K562 (cell line): ENCODE data around the gene RPS6KL1. TPM values are rescaled to one million over a fixed set of nuclear protein-coding genes. Genes with fewer than 3 reads are reported as not detected.

Experiments
- ATAC-seq: fragments of 200-7000 bp; cut with Tn5 transposase; 3 replicates; pipeline ENCODE4 v1.9.1; 2020; ENCODE audit warnings: moderate library complexity
- BruUV-seq: library from RNA; stranded (reverse); fragments of 400-500 nt; replicated peaks from 2 replicates; lab custom pipeline; 2021; lab: Mats Ljungman, UMichigan
- CTCF ChIA-PET: fragments of 300-600 bp; formaldehyde crosslinking; extraction: SDS; loops from one replicate; lab custom pipeline; 2021; ENCODE audit warnings: low intra/inter-chr PET ratio; lab: Yijun Ruan, JAX
- POLR2A ChIA-PET: fragments of 300-600, 350-650 bp; sonication (Branson Sonifier 250); formaldehyde crosslinking; extraction: SDS; loops from one replicate; lab custom pipeline; 2021; ENCODE audit warnings: antibody characterized with exemption, inconsistent platforms; lab: Yijun Ruan, JAX
- DNase-seq, 4 experiments: peaks; one replicate each; pipeline versions ENCODE4 v3.0.0 to v3.0.0-alpha.2; 2011 to 2018; ENCODE audit warnings: low spot score in 3 of 4, mixed read lengths in 3 of 4; ENCODE audit errors: extremely low read depth in 1 of 4
- FAIRE-seq: peaks from 2 replicates; lab custom pipeline; 2011; peaks lifted over from hg19 to GRCh38; lab: Jason Lieb, UNC
- H2AFZ ChIP-seq: 2 replicates; pipeline ENCODE4 v1.6.0; 2011; ENCODE audit warnings: low read depth, low read length, control low read depth, inconsistent platforms
- H3K27ac ChIP-seq: fragments of 200-600 bp; 3 replicates; pipeline ENCODE4 v1.8.0; 2011; ENCODE audit warnings: low read depth, mild to moderate bottlenecking, control low read depth, inconsistent platforms, low read length, moderate library complexity, mixed read lengths; ENCODE audit errors: extremely low read depth
- H3K27me3 ChIP-seq, 2 experiments: fragments of 300-600 bp in 1 of 2; 2 replicates in 1 of 2; 3 replicates in 1 of 2; pipeline versions ENCODE4 v1.6.0 to v1.8.0; 2011; ENCODE audit warnings: inconsistent platforms in 2 of 2, low read length in 2 of 2, mild to moderate bottlenecking in 1 of 2, mixed read lengths in 1 of 2, moderate library complexity in 1 of 2; ENCODE audit not compliant: control insufficient read depth in 2 of 2, insufficient read depth in 2 of 2
- H3K36me3 ChIP-seq: fragments of 300-600 bp; 3 replicates; pipeline ENCODE4 v1.8.0; 2011; ENCODE audit warnings: mild to moderate bottlenecking, low read length, inconsistent platforms; ENCODE audit not compliant: control insufficient read depth, insufficient read depth
- H3K4me1 ChIP-seq, 2 experiments: fragments of 200-600 bp in 1 of 2; replicated peaks in 1 of 2; 2 replicates in 1 of 2; 3 replicates in 1 of 2; pipeline versions ENCODE4 v1.5.1 to v1.8.0; 2011; ENCODE audit warnings: inconsistent platforms in 2 of 2, low read length in 2 of 2, mild to moderate bottlenecking in 1 of 2, mixed read lengths in 1 of 2, moderate library complexity in 1 of 2; ENCODE audit not compliant: control insufficient read depth in 2 of 2, insufficient read depth in 2 of 2
- H3K4me2 ChIP-seq: 2 replicates; pipeline ENCODE4 v1.6.1; 2011; ENCODE audit warnings: low read length, control low read depth, inconsistent platforms, mixed read lengths; ENCODE audit not compliant: insufficient read depth
- H3K4me3 ChIP-seq: fragments of 200-600 bp; sonication (generic), shearing (Covaris generic); 2 replicates; pipeline ENCODE4 v1.5.1; 2016; ENCODE audit warnings: control low read depth, inconsistent platforms
- H3K79me2 ChIP-seq: fragments of 200-600 bp; 3 replicates; pipeline ENCODE4 v1.8.0; 2011; ENCODE audit warnings: low read length, inconsistent platforms; ENCODE audit not compliant: control insufficient read depth, insufficient read depth
- H3K9ac ChIP-seq, 2 experiments: 2 replicates each; pipeline versions ENCODE4 v1.6.0 to v1.6.1; 2011; ENCODE audit warnings: low read depth in 2 of 2, low read length in 2 of 2, control low read depth in 1 of 2, inconsistent platforms in 1 of 2, mild to moderate bottlenecking in 1 of 2, mixed read lengths in 1 of 2; ENCODE audit not compliant: insufficient read depth in 1 of 2
- H3K9me1 ChIP-seq: one replicate; pipeline ENCODE4 v1.6.0; 2011; ENCODE audit warnings: inconsistent platforms, mild to moderate bottlenecking, low read length, moderate library complexity; ENCODE audit not compliant: control insufficient read depth, insufficient read depth
- H3K9me3 ChIP-seq: replicated peaks from 2 replicates; pipeline ENCODE4 v1.5.1; 2011; ENCODE audit warnings: low read depth, low read length, inconsistent platforms; ENCODE audit not compliant: control insufficient read depth, insufficient read depth
- H4K20me1 ChIP-seq: replicated peaks from 2 replicates; pipeline ENCODE4 v1.6.1; 2011; ENCODE audit warnings: low read length, inconsistent platforms, mixed read lengths; ENCODE audit not compliant: control insufficient read depth, insufficient read depth
- CAMTA2 ChIP-seq: fragments of 250-450 bp; sonication (Bioruptor Pico); conservative IDR thresholded peaks from 2 replicates; pipeline ENCODE4 v1.5.1; 2022
- CTCFL ChIP-seq: IDR thresholded peaks from 2 replicates; pipeline ENCODE4 v1.6.1; 2011; ENCODE audit warnings: borderline replicate concordance, low read depth, mild to moderate bottlenecking, moderate library complexity, low read length; ENCODE audit not compliant: insufficient read depth, poor library complexity, severe bottlenecking
- ELK3 ChIP-seq: fragments of 450-650 bp; formaldehyde crosslinking; IDR thresholded peaks from 2 replicates; pipeline ENCODE4 v1.4.0; 2020; ENCODE audit warnings: mild to moderate bottlenecking
- POLR3A ChIP-seq: IDR thresholded peaks from 2 replicates; pipeline ENCODE4 v1.6.1; 2011; ENCODE audit warnings: borderline replicate concordance, mild to moderate bottlenecking, moderate library complexity; ENCODE audit not compliant: insufficient read length, insufficient read depth; ENCODE audit errors: extremely low read depth
- PRMT5 ChIP-seq: sonication (generic); formaldehyde crosslinking; IDR thresholded peaks from 2 replicates; pipeline ENCODE4 v1.5.0; 2020; ENCODE audit warnings: missing genetic modification reagents
- SIX5 ChIP-seq, 2 experiments: IDR thresholded peaks; 2 replicates each; pipeline ENCODE4 v1.6.1; 2011; ENCODE audit warnings: low read length in 2 of 2, borderline replicate concordance in 1 of 2, low read depth in 1 of 2, mild to moderate bottlenecking in 1 of 2, moderate library complexity in 1 of 2; ENCODE audit not compliant: insufficient read depth in 1 of 2
- TAF7 ChIP-seq: fragments of 450-650 bp; IDR thresholded peaks from 2 replicates; pipeline ENCODE4 v1.6.1; 2016; ENCODE audit warnings: missing genetic modification characterization, missing compliant biosample characterization
- ZBTB8A ChIP-seq: fragments of 450-650 bp; IDR thresholded peaks from 2 replicates; pipeline ENCODE4 v1.6.1; 2018; ENCODE audit warnings: mild to moderate bottlenecking, moderate library complexity; ENCODE audit not compliant: partially characterized antibody
- ZNF584 ChIP-seq: fragments of 200-800 bp; sonication (Bioruptor generic); IDR thresholded peaks from 2 replicates; pipeline ENCODE4 v1.6.1; 2016; ENCODE audit warnings: low read depth, mild to moderate bottlenecking, missing genetic modification characterization, missing compliant biosample characterization
- WGBS: fragments of 100-300 bp; shearing (Covaris generic); methylation state at CpG from one replicate; pipeline ENCODE4 v1.1.6; 2016; ENCODE audit warnings: low coverage, mixed read lengths; ENCODE audit not compliant: insufficient coverage; ENCODE audit errors: missing lambda C conversion rate; 5-methylcytosine and 5-hydroxymethylcytosine counted together
- in situ Hi-C: fragments of 300-500 bp; cut with MboI; formaldehyde crosslinking; loops from 4 replicates; pipeline ENCODE4 v1.15.0; 2018; ENCODE audit warnings: inconsistent platforms, mixed read lengths
- intact Hi-C: fragments of 100-400 bp; cut with micrococcal nuclease; formaldehyde crosslinking; loops from 2 replicates; pipeline ENCODE4 v1.14.2; 2022
- polyA plus RNA-seq, 8 experiments: library from polyadenylated mRNA; depleted of rRNA in 4 of 8; stranded (reverse) in 5 of 8; unstranded in 3 of 8; fragments of >200 nt; fragmentation: Nextera tagmentation in 2 of 8; fragmentation: Illumina TruSeq in 1 of 8; extraction: Ambion mirVana in 2 of 8; extraction: Trizol in 1 of 8; gene quantifications; 2 replicates each; pipeline versions ENCODE4 v1.2.1 to v1.2.3, GENCODE V29; 2011 to 2014; ENCODE audit warnings: inconsistent platforms in 1 of 8, missing spikeins in 1 of 8
- total RNA-seq, 7 experiments: library from RNA; depleted of rRNA in 6 of 7; stranded (reverse); fragments of >200 nt in 6 of 7; fragmentation: Illumina TruSeq in 2 of 7; extraction: Trizol in 2 of 7; gene quantifications; 2 replicates each; pipeline versions ENCODE4 v1.2.1 to v1.2.3, GENCODE V29; 2011 to 2021; ENCODE audit warnings: low replicate concordance in 1 of 7
- TF ChIP-seq, protein P1 (sequence below): fragments of 450-650 bp; formaldehyde crosslinking; IDR thresholded peaks from 2 replicates; pipeline ENCODE4 v1.4.0; 2022; ENCODE audit warnings: mild to moderate bottlenecking, moderate library complexity

RPS6KL1 gene
- total and polyA plus RNA-seq, 9 of the 15 experiments (the other 6 are each of a cell fraction or from before 2014, with no cell fraction given) = 0.91 to 15.5 (median 8.1) TPM

DNA sequence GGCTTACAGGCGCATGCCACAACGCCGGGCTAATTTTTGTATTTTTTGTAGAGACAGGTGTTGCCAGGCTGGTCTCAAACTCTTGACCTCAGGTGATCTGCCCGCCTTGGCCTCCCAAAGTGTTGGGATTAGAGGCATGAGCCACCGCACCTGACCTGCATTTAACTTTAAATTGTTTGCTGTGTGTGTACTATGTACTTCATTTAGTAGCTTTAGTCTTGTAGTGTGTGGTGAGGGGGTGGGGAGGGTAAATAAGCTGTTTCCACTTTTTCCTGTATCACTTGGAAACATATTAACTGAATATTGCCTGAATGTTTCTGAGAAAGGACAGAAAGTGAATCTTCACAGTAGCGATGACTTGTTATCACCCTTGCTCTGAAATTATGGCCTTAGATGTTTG, 32.8 kb downstream of the RPS6KL1 start:
- H3K27ac ChIP-seq = no peak overlapping the region
- POLR2A ChIA-PET = no interaction called here
- no peaks in the 10 kb centered on the region for H3K27me3 ChIP-seq
- H3K9me3 ChIP-seq = no peaks in the 10 kb centered on the region
- no TSS peak for BruUV-seq
- intact Hi-C loops = no loop called here
- no peaks in the 10 kb centered on the region for H3K9me1 ChIP-seq
- peaks cover 11 to 15% of the 10 kb centered on the region in 2 experiments for H3K4me1 ChIP-seq
- H3K4me2 ChIP-seq = no peak overlapping the region
- ATAC-seq (no peak), FAIRE-seq (no peak), DNase-seq (no peak)
- no peak overlapping the region for H3K9ac ChIP-seq
- peaks cover 77% of the 10 kb centered on the region for H3K36me3 ChIP-seq
- H3K4me3 ChIP-seq = no peak overlapping the region
- in situ Hi-C loops = no loop called here
- H2AFZ ChIP-seq = no peak overlapping the region
- CTCF ChIA-PET = no interaction called here
- H4K20me1 ChIP-seq = peaks cover 20% of the 10 kb centered on the region
- 92% methylated on average over 6 of the region's 6 CpGs for WGBS
- no peak for TF ChIP-seq ZNF584 (CRISPR knock-in tag)
- TF ChIP-seq POLR3A = no peak
- TF ChIP-seq PRMT5 (CRISPR knock-in tag) = no peak
- no peak for TF ChIP-seq ELK3 (CRISPR knock-in tag)
- no peak for TF ChIP-seq TAF7 (tag)
- TF ChIP-seq CAMTA2 (CRISPR knock-in tag) = no peak
- TF ChIP-seq, protein P1, sequence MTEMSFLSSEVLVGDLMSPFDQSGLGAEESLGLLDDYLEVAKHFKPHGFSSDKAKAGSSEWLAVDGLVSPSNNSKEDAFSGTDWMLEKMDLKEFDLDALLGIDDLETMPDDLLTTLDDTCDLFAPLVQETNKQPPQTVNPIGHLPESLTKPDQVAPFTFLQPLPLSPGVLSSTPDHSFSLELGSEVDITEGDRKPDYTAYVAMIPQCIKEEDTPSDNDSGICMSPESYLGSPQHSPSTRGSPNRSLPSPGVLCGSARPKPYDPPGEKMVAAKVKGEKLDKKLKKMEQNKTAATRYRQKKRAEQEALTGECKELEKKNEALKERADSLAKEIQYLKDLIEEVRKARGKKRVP (CRISPR knock-in tag) = no peak
- no peak for TF ChIP-seq SIX5 (IDR thresholded peaks at IDR 0.05; ENCODE audit: borderline replicate concordance in 1 of 2, insufficient read depth in 1 of 2, low read depth in 1 of 2, low read length in 2 of 2)
- TF ChIP-seq ZBTB8A = no peak
- TF ChIP-seq CTCFL = no peak
- TF ChIP-seq, all 486 proteins: peak for 0
- peaks cover 28% of the 10 kb centered on the region for H3K79me2 ChIP-seq
